ENCODE measurements around the gene CAMKMT.

DNA sequence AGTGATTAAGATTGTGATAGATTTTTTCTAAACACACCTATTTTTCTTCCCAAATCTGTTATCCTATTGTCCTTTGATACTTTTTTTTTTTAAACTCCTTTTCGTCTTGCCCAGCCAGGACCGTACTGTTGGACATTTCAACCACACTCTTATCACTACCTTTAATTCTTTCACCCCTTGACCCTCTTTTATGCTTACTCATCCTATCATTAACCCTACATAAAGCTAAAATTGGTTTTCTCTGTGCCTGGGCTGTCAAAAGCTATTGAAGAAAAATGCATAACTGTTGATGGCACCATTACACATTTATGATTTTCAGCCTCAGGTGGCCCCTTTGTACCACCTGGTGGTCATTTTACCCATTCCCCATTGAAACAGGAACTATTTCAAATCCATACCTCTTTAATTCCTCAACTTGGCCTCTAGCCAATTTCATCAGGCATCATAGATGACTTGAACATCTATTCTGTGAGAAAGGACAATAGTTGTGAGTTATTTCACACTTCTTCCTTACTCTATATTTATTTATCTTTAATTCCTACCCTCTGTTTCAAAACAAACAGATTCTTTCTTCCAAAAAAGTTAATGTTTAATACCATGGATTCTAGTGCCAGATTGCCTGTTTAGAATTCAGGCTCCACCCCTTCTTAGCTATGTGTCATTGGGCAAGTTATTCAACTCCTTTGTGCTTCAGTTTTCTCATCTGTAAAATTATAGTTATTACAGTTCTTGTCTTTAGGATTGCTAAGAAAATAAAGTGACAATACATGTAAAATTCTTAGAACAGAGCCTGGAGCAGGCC, 258.6 kb downstream of the CAMKMT start:
- TF ChIP-seq EP300 (IDR thresholded peaks at IDR 0.05): no peak
- TF ChIP-seq, protein P1, sequence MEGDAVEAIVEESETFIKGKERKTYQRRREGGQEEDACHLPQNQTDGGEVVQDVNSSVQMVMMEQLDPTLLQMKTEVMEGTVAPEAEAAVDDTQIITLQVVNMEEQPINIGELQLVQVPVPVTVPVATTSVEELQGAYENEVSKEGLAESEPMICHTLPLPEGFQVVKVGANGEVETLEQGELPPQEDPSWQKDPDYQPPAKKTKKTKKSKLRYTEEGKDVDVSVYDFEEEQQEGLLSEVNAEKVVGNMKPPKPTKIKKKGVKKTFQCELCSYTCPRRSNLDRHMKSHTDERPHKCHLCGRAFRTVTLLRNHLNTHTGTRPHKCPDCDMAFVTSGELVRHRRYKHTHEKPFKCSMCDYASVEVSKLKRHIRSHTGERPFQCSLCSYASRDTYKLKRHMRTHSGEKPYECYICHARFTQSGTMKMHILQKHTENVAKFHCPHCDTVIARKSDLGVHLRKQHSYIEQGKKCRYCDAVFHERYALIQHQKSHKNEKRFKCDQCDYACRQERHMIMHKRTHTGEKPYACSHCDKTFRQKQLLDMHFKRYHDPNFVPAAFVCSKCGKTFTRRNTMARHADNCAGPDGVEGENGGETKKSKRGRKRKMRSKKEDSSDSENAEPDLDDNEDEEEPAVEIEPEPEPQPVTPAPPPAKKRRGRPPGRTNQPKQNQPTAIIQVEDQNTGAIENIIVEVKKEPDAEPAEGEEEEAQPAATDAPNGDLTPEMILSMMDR (IDR thresholded peaks at IDR 0.05): no peak
